ENCODE data around the gene SLC25A42. TPM values are rescaled to one million over a fixed set of nuclear protein-coding genes. Genes with fewer than 3 reads are reported as not detected.

The SLC25A42 gene
- total and polyA plus RNA-seq, 2 of the 13 experiments (the other 11 are each of a cell fraction or from before 2014, with no cell fraction given): 12.8 to 18.3 TPM

GRCh38 chr19:19063183-19064097 lies at the start of gene SLC25A42 (continued):
- TF ChIP-seq, protein P1, sequence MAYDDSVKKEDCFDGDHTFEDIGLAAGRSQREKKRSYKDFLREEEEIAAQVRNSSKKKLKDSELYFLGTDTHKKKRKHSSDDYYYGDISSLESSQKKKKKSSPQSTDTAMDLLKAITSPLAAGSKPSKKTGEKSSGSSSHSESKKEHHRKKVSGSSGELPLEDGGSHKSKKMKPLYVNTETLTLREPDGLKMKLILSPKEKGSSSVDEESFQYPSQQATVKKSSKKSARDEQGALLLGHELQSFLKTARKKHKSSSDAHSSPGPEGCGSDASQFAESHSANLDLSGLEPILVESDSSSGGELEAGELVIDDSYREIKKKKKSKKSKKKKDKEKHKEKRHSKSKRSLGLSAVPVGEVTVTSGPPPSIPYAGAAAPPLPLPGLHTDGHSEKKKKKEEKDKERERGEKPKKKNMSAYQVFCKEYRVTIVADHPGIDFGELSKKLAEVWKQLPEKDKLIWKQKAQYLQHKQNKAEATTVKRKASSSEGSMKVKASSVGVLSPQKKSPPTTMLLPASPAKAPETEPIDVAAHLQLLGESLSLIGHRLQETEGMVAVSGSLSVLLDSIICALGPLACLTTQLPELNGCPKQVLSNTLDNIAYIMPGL (CRISPR knock-in tag; IDR thresholded peaks at IDR 0.05; ENCODE audit: borderline replicate concordance in 1 of 2, low read depth in 1 of 2): peak; percentile 14 to 52; a peak in 1 of 4 replicates
- no peak for TF ChIP-seq USF2 (IDR thresholded peaks at IDR 0.05; ENCODE audit: low read depth, low read length)
- no peak; the same call in 1 of the 2 replicates for TF ChIP-seq USF2 (CRISPR knock-in tag; IDR thresholded peaks at IDR 0.05; ENCODE audit: borderline replicate concordance)
- TF ChIP-seq, protein P2, sequence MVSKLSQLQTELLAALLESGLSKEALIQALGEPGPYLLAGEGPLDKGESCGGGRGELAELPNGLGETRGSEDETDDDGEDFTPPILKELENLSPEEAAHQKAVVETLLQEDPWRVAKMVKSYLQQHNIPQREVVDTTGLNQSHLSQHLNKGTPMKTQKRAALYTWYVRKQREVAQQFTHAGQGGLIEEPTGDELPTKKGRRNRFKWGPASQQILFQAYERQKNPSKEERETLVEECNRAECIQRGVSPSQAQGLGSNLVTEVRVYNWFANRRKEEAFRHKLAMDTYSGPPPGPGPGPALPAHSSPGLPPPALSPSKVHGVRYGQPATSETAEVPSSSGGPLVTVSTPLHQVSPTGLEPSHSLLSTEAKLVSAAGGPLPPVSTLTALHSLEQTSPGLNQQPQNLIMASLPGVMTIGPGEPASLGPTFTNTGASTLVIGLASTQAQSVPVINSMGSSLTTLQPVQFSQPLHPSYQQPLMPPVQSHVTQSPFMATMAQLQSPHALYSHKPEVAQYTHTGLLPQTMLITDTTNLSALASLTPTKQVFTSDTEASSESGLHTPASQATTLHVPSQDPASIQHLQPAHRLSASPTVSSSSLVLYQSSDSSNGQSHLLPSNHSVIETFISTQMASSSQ (IDR thresholded peaks at IDR 0.05; ENCODE audit: low read depth): no peak
- TF ChIP-seq, protein P2 (CRISPR knock-in tag; IDR thresholded peaks at IDR 0.05; ENCODE audit: borderline replicate concordance): no peak; the same call in 1 of the 2 replicates
- peak; percentile 35; the same call in 1 of the 2 replicates for TF ChIP-seq ZZZ3 (CRISPR knock-in tag; IDR thresholded peaks at IDR 0.05; ENCODE audit: borderline replicate concordance)
- TF ChIP-seq FOSL1 (CRISPR knock-in tag; IDR thresholded peaks at IDR 0.05; ENCODE audit: borderline replicate concordance): no peak
- no peak for TF ChIP-seq ZNF672 (CRISPR knock-in tag; IDR thresholded peaks at IDR 0.05)
- 0 out of 2 replicates have a peak, but pooled peaks have one; percentile 6 for TF ChIP-seq ZNF770 (CRISPR knock-in tag; IDR thresholded peaks at IDR 0.05)
- TF ChIP-seq HMGA1 (CRISPR knock-in tag; conservative IDR thresholded peaks at IDR 0.05): no peak
- TF ChIP-seq ZIK1 (CRISPR knock-in tag; IDR thresholded peaks at IDR 0.05; ENCODE audit: borderline replicate concordance, low read depth): peak; percentile 2; the same call in 1 of the 2 replicates
- no peak for TF ChIP-seq ELF1 (CRISPR knock-in tag; IDR thresholded peaks at IDR 0.05)
- no peak for TF ChIP-seq ZNF205 (CRISPR knock-in tag; IDR thresholded peaks at IDR 0.05)
- TF ChIP-seq RFX5 (IDR thresholded peaks at IDR 0.05; ENCODE audit: low read depth, low read length): peak; percentile 6; the same call in 1 of the 2 replicates

All from HepG2 (cell line).